Measurements from ENCODE around the gene ZNF516.

DNA sequence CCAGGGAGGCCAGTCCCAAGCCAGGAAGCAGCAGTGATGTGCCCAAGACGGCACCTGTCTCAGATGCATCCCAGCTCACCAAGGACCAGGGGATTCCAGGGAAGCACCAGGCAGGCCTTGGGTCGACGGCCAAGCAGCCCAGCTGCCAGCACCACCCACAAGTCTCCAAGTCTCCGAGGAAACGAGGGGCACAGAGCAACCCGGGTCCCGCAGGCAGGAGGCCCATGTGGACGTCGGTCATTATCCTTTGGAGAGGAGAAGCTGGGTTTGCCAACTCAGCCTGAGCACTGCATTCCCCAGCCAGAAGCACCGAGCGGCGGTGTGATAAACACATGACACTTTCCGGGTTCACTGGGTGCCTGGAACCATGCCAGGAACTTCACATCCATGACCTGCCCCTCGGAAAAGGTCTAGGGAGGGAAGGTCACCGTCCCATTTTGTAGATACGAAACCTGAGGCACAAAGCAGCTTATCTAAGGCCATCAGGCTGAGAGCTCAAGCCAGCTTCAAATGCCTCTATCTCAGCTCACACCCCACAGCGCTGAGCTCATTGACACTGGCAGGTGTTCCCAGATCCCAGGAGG lies 104.5 kb downstream of the ZNF516 start:
- TF ChIP-seq, protein P1, sequence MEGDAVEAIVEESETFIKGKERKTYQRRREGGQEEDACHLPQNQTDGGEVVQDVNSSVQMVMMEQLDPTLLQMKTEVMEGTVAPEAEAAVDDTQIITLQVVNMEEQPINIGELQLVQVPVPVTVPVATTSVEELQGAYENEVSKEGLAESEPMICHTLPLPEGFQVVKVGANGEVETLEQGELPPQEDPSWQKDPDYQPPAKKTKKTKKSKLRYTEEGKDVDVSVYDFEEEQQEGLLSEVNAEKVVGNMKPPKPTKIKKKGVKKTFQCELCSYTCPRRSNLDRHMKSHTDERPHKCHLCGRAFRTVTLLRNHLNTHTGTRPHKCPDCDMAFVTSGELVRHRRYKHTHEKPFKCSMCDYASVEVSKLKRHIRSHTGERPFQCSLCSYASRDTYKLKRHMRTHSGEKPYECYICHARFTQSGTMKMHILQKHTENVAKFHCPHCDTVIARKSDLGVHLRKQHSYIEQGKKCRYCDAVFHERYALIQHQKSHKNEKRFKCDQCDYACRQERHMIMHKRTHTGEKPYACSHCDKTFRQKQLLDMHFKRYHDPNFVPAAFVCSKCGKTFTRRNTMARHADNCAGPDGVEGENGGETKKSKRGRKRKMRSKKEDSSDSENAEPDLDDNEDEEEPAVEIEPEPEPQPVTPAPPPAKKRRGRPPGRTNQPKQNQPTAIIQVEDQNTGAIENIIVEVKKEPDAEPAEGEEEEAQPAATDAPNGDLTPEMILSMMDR (conservative IDR thresholded peaks at IDR 0.05; ENCODE audit: low read depth, low read length) = no peak
- TF ChIP-seq, protein P2, sequence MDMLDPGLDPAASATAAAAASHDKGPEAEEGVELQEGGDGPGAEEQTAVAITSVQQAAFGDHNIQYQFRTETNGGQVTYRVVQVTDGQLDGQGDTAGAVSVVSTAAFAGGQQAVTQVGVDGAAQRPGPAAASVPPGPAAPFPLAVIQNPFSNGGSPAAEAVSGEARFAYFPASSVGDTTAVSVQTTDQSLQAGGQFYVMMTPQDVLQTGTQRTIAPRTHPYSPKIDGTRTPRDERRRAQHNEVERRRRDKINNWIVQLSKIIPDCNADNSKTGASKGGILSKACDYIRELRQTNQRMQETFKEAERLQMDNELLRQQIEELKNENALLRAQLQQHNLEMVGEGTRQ (IDR thresholded peaks at IDR 0.05; ENCODE audit: low read depth, low read length) = no peak
- TF ChIP-seq, protein P3, sequence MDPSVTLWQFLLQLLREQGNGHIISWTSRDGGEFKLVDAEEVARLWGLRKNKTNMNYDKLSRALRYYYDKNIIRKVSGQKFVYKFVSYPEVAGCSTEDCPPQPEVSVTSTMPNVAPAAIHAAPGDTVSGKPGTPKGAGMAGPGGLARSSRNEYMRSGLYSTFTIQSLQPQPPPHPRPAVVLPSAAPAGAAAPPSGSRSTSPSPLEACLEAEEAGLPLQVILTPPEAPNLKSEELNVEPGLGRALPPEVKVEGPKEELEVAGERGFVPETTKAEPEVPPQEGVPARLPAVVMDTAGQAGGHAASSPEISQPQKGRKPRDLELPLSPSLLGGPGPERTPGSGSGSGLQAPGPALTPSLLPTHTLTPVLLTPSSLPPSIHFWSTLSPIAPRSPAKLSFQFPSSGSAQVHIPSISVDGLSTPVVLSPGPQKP (IDR thresholded peaks at IDR 0.05; ENCODE audit: borderline replicate concordance, low read depth, low read length) = no peak
- TF ChIP-seq POLR2A (IDR thresholded peaks at IDR 0.05; ENCODE audit: low read depth, low read length) = no peak
- no peak for TF ChIP-seq RAD21 (IDR thresholded peaks at IDR 0.05; ENCODE audit: low read length)
- TF ChIP-seq CEBPB (IDR thresholded peaks at IDR 0.05; ENCODE audit: low read depth, low read length) = no peak
